ENCODE data around the gene NSMCE3.

- TF ChIP-seq, protein P1, sequence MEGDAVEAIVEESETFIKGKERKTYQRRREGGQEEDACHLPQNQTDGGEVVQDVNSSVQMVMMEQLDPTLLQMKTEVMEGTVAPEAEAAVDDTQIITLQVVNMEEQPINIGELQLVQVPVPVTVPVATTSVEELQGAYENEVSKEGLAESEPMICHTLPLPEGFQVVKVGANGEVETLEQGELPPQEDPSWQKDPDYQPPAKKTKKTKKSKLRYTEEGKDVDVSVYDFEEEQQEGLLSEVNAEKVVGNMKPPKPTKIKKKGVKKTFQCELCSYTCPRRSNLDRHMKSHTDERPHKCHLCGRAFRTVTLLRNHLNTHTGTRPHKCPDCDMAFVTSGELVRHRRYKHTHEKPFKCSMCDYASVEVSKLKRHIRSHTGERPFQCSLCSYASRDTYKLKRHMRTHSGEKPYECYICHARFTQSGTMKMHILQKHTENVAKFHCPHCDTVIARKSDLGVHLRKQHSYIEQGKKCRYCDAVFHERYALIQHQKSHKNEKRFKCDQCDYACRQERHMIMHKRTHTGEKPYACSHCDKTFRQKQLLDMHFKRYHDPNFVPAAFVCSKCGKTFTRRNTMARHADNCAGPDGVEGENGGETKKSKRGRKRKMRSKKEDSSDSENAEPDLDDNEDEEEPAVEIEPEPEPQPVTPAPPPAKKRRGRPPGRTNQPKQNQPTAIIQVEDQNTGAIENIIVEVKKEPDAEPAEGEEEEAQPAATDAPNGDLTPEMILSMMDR (IDR thresholded peaks at IDR 0.05 in 2 of 3, conservative IDR thresholded peaks at IDR 0.05 in 1 of 3; ENCODE audit: insufficient read depth in 2 of 3, low read depth in 1 of 3, low read length in 3 of 3), result no peak
- TF ChIP-seq ZBTB7A (IDR thresholded peaks at IDR 0.05; ENCODE audit: borderline replicate concordance, control insufficient read depth, low read depth, low read length) (no peak), STAT5B (CRISPR knock-in tag; IDR thresholded peaks at IDR 0.05) (no peak), POLR2G (IDR thresholded peaks at IDR 0.05; ENCODE audit: low read depth, low read length) (no peak), RCOR1 (IDR thresholded peaks at IDR 0.05; ENCODE audit: borderline replicate concordance in 1 of 2, low read depth in 2 of 2, low read length in 2 of 2) (no peak), JUNB (CRISPR knock-in tag; conservative IDR thresholded peaks at IDR 0.05) (no peak), MLLT1 (IDR thresholded peaks at IDR 0.05) (no peak), ZNF561 (CRISPR knock-in tag; conservative IDR thresholded peaks at IDR 0.05) (no peak), CTBP1 (IDR thresholded peaks at IDR 0.05; ENCODE audit: borderline replicate concordance) (no peak), GABPA (tag; conservative IDR thresholded peaks at IDR 0.05; ENCODE audit: low read depth) (no peak)
Measured at GRCh38 chr15:29244544-29244943, 25.1 kb downstream of the NSMCE3 start.

Data from K562 (cell line).